Measurements from ENCODE around the gene PRKCD.

Gene PRKCD

GRCh38 chr3:53160660-53161449, at the start of gene PRKCD:
Gene PRKCD, plus strand, starts transcription at chr3:53161209. Its CDS starts 17,214 bp downstream, at chr3:53178423.
- peak; percentile 53 for DNase-seq

GRCh38 chr3:53111822-53112221, 49.2 kb upstream of the PRKCD start:
- DNase-seq: no peak

GRCh38 chr3:53113293-53114010, 47.6 kb upstream of the PRKCD start:
- no peak for DNase-seq

DNA sequence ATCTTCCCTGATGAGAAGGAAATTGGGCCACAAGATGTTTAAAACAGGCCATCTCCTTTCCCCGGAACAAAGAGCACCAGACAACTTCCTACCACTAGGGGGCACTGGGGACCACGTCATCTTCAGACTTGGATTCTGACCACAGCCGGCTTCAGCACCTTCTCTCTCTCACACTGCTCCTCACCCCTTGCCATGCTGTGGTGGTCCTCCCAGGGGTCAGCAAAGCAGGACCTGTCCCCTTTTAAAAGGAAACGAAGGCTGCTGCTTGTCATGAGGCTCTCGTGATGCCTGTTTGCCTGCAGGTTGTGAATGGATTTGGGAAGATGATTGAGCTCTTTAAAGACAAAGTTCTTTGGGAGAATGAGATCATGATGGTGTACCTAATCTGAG, 47.0 kb upstream of the PRKCD start:
- peak; percentile 69 for DNase-seq

DNA sequence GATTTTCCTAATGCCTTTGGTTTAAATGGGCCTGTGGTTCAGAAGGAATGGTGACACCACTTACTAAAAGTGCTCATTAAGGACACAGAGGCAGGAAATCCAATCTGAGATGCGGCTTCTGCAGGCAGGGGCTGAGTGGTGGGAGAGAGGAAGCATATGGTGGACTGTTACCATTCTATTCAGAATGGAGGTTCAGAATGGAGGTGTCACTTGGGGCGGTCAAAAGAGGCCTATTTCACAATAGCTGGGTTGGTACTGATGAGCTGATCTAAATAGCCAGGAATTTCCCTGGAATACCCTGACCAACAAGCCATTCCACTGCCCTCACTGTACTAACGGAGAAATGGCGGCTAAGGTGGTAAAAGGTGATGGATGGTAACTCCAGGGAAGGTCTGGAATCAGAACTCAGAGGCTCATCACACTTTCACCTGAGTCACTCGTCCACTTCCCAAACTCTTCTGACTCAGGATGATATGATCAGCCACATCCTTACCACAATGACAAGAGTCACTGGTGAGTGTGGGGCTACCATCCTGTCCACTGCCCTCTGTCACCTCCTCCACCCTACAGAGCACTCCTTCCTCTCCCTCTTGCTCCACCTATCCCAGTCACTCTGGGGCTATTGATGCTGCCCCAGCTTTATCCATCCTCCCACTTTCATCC, 46.5 kb upstream of the PRKCD start:
- DNase-seq: peak; percentile 14

DNA sequence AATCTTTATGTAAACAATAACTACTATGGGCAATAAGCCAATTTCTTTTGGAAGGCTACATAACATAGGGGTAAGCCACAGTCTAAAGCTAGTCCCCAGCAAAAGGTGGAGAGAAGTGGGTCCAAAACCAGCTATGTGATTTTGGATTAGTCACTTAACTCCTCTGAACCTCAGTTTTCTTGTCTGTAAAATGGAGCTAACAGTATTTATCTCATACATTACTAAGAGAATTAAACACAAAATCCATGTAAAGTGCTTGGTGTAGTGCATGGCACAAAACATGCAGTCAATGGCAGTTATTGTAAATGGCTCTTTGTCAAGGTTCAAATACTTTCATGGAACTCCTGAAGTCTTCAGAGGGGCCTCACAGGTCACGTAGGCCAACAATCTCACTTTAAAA, 44.1 kb upstream of the PRKCD start:
- DNase-seq: no peak

DNA sequence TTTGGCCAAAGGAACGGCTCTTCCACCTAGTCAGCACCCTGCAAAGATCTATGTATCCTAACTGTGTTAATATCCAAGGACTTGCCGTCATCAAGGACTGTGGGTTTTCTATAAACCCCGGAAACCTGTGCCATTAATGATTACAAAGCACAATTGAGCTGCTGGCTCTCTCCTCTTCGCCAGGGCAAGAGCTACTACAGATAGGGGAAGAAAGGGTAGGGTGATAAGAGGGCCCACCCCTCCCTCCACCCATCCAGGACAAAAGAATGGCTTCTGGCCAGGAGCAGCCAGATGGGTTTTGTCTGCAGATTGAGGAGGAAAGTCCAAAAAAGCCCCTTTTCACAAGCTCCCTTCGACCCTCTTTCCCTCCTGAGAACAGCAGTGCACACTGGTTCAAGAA, 40.7 kb upstream of the PRKCD start:
- no peak for DNase-seq

DNA sequence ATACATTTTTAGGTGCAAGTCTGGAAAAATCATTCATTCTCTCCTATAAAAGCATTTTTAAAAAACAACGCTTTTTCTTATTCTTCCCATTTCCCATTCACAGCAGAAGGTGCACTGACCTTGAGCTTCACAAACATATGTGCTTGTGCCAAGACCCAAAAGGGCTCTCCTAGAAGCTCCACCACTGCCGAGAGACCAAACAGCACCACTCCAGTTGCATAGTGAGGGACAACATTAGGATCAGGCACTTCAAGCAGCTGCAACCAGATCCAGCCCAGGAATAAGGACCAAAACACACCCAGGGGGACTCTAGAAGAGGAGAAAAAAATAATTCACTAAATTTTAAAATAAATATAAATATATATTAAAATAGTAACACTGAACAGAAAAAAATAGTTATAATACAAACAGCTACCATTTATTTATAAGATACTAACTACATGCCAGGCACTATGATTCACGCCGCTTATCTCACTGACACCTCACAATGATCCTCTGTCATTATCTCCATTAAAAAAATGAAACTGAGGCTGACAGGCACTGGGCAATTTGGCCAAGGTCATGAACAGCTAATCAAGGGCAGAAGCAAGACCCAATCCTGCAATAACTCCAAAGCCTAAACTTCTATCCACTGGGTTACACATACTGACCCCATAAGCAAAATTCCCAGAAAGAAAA, 38.6 kb upstream of the PRKCD start:
- DNase-seq: no peak

- no peak for DNase-seq
Measured at GRCh38 chr3:53122933-53123305, 38.1 kb upstream of the PRKCD start.

DNA sequence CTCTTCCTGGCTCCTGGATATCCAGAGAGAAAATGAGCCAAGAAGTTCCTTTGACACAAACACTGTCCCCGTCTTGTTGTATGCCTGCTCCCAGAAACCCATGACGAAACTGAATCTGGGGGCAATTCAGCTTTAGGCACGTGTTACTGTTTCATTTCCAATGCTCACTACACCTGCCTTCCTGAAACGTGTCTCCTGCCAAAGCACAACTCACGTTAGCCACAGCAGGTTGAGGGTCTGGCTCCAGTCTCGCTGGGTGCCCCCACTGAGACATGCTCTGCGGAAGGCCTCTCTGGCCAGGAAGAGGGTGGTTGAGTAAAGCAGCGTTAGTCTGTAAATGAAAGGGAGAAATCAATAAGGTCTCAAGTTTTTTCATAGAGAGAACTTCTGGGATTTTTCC, 37.5 kb upstream of the PRKCD start:
- no peak for DNase-seq

- DNase-seq: no peak
Measured at GRCh38 chr3:53123953-53124352, 37.1 kb upstream of the PRKCD start.

DNA sequence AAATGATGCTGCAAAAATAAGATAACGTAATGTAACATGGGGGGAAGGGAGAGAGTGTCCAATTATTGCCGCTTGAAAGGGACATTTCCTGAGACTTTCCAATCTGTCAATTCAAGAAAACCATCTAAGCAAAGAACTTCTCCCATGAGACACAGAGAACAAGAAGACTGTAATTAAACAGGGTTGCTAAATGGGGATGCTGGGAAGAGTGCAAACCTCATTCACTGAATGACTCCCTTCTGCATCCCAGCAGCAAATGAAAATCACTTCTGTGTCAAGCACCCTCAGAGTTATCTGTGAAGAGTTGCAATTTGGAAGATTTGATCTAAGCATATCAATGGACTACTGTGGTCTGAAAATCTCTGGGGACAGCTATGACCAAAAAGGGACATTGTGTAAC, 34.4 kb upstream of the PRKCD start:
- DNase-seq: no peak

GRCh38 chr3:53129344-53129743, 31.7 kb upstream of the PRKCD start:
- DNase-seq: no peak

DNA sequence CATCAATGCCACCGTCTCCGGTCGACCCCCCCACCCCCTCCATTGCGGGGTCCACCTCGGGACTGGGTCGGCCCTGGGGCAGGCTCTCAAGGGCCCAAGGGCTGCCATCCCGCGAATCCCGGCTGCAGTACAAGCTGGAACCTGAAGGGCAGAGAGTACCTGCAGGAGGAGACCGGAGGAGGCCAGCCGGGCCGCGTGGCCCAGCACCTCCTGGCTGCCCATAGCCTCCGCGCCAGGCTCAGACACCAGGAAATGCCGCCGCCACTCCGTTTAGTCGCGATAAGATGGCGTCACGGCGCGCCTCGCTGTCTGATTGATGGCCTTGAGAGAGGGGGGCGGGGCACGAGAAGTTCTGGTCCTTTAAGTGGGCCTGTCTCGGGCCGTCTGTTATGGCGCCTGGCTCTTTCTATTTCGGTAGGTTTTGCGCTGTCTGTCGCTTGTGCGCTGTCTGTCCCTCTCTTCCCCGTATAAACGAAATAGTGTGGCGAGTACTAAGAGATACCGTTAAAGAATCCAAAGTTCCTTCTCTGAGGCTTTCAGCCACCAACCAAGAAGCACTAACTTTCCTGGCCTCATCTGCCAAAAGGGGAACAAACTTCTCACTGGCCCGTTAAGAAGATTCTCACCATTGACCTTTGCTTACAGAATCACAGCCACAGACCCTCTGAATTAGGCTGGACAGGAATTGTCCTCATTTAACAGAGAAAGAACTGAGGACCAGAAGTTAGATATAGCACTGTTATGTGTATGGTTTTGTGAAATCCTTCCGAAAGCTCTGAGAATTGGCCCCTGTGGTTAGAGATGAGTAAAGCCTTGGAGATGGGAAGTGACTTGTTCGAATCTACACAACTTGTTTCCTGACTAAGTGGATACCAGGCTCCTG, 30.6 kb upstream of the PRKCD start, which contains the start of gene RFT1:
Gene RFT1 (minus strand): TSS at position 257 of the 883 bp plus-strand sequence. CDS start 35 bp downstream, at position 222.
- DNase-seq: peak; percentile 96

DNA sequence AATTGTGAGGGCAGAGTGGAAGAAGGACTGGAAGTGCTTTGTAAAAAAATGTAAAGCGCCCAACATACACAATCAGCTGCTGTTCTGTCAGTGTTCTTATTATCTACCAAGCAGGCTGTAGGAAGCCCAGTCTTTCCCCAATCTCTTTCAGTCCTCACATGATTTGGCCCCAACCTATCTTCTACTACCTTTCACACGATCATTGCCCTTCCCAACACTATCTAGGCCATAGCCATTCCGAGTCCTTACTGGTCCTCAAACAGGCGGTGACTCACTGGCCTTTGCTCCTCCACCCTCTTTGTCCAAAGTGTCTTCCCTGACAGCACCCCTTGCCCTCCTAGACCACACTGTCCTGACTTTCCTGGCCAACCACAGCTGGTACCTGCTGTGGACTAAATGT, 29.9 kb upstream of the PRKCD start:
- no peak for DNase-seq

- DNase-seq: no peak
Measured at GRCh38 chr3:53132347-53132746, 28.7 kb upstream of the PRKCD start.

DNA sequence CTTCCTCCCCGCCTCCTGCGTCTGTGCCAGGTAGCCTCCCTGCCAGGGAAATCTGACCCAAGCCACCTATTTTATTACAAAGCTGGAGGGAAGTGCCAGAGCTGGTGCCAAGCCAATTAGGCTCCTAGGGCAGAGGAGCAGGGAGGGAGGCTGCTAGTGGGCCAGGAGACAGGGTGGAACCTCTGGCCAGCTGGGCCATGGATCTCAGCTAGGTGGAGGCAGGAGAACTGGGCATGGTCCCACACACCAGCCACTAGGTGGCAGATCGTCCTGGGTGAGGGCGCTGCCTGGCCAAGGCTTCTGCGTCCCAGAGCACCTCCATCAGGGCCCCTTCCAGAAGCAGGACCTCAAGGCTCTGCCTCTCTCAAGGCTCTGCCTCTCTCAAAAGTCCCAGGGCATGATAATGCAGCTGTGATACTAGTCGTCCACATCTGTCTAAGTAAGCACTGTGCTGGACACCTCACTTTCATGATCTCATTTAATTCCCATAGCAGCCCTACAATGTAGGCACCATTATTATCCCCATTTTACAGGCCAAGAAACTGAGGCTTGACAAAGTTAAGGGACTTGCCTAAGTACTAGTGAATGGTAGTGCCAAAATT, 26.3 kb upstream of the PRKCD start:
- DNase-seq: peak; percentile 53

GRCh38 chr3:53137221-53137620, 23.8 kb upstream of the PRKCD start:
- no peak for DNase-seq

DNA sequence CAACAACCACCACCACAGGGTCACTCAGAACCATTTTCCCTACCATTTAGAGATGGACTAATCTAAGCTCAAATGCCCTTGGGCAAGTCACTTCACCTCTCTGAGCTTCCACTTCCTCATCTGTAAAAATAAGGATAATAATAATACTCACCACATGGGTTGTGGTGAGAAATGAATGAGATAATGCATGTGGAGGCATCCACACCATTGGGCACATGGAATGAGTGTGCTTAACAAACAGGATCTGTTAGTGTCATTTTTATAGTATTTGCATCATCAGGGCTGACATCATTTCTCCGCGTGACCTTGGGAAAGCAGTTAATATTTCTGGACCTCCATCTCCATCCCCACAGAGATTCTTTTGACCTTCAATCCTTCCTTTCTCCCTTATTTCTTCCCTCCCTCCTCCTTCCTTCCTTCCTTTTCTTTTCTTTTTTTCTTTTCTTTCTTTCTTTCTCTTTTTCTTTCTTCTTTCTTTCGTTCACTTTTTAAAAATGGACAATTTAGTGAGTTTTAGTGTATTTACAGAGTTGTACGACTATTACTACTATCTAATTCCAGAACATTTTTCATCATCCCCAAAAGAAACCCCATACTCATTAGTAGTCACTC, 23.1 kb upstream of the PRKCD start:
- no peak for DNase-seq

GRCh38 chr3:53139906-53140846, 20.8 kb upstream of the PRKCD start:
- DNase-seq: no peak
